ENCODE results near the gene CDH23. TPM values are rescaled to one million over a fixed set of nuclear protein-coding genes. Genes with fewer than 3 reads are reported as not detected.

Gene CDH23
- total and polyA plus RNA-seq, 2 of the 8 experiments (the other 6 are each of a cell fraction or from before 2014, with no cell fraction given) = 1.9 to 4.9 TPM

GRCh38 chr10:71555087-71555723 is 158.5 kb downstream of the CDH23 start:
- Histone ChIP-seq H3K36me3 (ENCODE audit: control insufficient read depth in 2 of 4, insufficient read depth in 4 of 4, low read length in 3 of 4) (no peaks in the 10 kb centered on the region), H3K79me1 (ENCODE audit: low read depth, low read length) (no peaks in the 10 kb centered on the region), H2BK15ac (ENCODE audit: low read length) (no peak overlapping the region), H2BK5ac (ENCODE audit: low read depth, low read length) (no peak overlapping the region), H3K4me3 (ENCODE audit: extremely low read depth in 1 of 4, insufficient read depth in 2 of 4, low read depth in 3 of 4, low read length in 4 of 4) (no peak overlapping the region), H2AK5ac (ENCODE audit: low read depth, low read length) (no peak overlapping the region), H2AFZ (ENCODE audit: low read length) (no peak overlapping the region), H3K4me1 (replicated peaks in 1 of 4; ENCODE audit: control insufficient read depth in 3 of 4, insufficient read depth in 4 of 4, low read length in 3 of 4) (peaks cover 3 to 16% (median 11%) of the 10 kb centered on the region in 4 experiments), H3K9me3 (ENCODE audit: insufficient read depth in 2 of 2, low read depth in 1 of 2, low read length in 1 of 2) (no peaks in the 10 kb centered on the region), H3K23me2 (ENCODE audit: low read depth, low read length) (no peaks in the 10 kb centered on the region; the same call in 1 of the 2 replicates), H3K56ac (replicated peaks; ENCODE audit: insufficient read length, low read depth, low read length) (no peak overlapping the region), H4K8ac (ENCODE audit: extremely low read depth, insufficient read depth, low read length) (no peak overlapping the region), H3K79me2 (ENCODE audit: control insufficient read depth in 1 of 2, insufficient read depth in 2 of 2, low read length in 2 of 2) (no peaks in the 10 kb centered on the region), H4K91ac (replicated peaks; ENCODE audit: insufficient read length, low read length) (no peak overlapping the region), H3K27me3 (replicated peaks in 1 of 4; ENCODE audit: control insufficient read depth in 3 of 4, extremely low read depth in 1 of 4, insufficient read depth in 3 of 4, low read length in 3 of 4) (no peaks in the 10 kb centered on the region), H3K23ac (ENCODE audit: insufficient read length) (no peak overlapping the region), H2BK12ac (ENCODE audit: low read depth, low read length) (no peak overlapping the region), H3K4me2 (ENCODE audit: insufficient read depth in 1 of 2, low read depth in 2 of 2, low read length in 2 of 2) (no peak overlapping the region), H2BK20ac (ENCODE audit: low read length) (no peak overlapping the region), H4K5ac (ENCODE audit: insufficient read length, low read depth, low read length) (no peak overlapping the region), H4K20me1 (replicated peaks in 1 of 2; ENCODE audit: control insufficient read depth in 1 of 2, insufficient read depth in 2 of 2, low read length in 2 of 2) (no peaks in the 10 kb centered on the region), H3K27ac (ENCODE audit: low read depth, low read length) (no peak overlapping the region), H3K4ac (replicated peaks; ENCODE audit: insufficient read length, low read depth, low read length) (no peak overlapping the region), H2BK120ac (replicated peaks; ENCODE audit: low read depth, low read length) (no peak overlapping the region), H3K14ac (ENCODE audit: insufficient read length) (no peak overlapping the region), H3K18ac (ENCODE audit: extremely low read depth, low read length) (no peak overlapping the region), H3K9ac (replicated peaks in 1 of 4; ENCODE audit: extremely low read depth in 1 of 4, low read depth in 3 of 4, low read length in 3 of 4) (no peak overlapping the region)
- DNase-seq (ENCODE audit: low read depth in 1 of 2, low spot score in 2 of 2) = no peak
- CTCF ChIA-PET (ENCODE audit: partially characterized antibody) = interaction anchor here (0.6 to 15.1 kb wide), 6 partner anchors 11 to 652 kb away, joined by 3 to 168 read pairs (median 4); no protein-coding TSS in a partner anchor
- FAIRE-seq = no peak
- POLR2A ChIA-PET (ENCODE audit: partially characterized antibody) = no interaction called here
- WGBS, 2 experiments (ENCODE audit: extremely low coverage in 1 of 2, insufficient coverage in 1 of 2, insufficient read length in 1 of 2, insufficient replicate concordance in 2 of 2, low coverage in 1 of 2, low lambda C conversion rate in 2 of 2, missing lambda C conversion rate in 1 of 2) = 83% methylated on average over 10 of the region's 10 CpGs; no CpG with 5 or more reads in 1 of the 2 experiments
- TF ChIP-seq POLR2A (IDR thresholded peaks at IDR 0.05; ENCODE audit: control extremely low read depth in 1 of 2, low read depth in 2 of 2, low read length in 2 of 2) (no peak), MAX (IDR thresholded peaks at IDR 0.05) (no peak), EP300 (IDR thresholded peaks at IDR 0.05; ENCODE audit: borderline replicate concordance in 1 of 2, low read depth in 2 of 2, low read length in 2 of 2) (no peak), SP1 (IDR thresholded peaks at IDR 0.05; ENCODE audit: low read depth, low read length) (no peak), TAF1 (IDR thresholded peaks at IDR 0.05; ENCODE audit: low read depth, low read length) (no peak), KDM1A (IDR thresholded peaks at IDR 0.05; ENCODE audit: borderline replicate concordance, low read length) (no peak), RAD21 (IDR thresholded peaks at IDR 0.05 in 1 of 2, conservative IDR thresholded peaks at IDR 0.05 in 1 of 2; ENCODE audit: low read depth in 2 of 2, low read length in 2 of 2) (no peak), KDM4A (IDR thresholded peaks at IDR 0.05; ENCODE audit: low read depth, low read length, severe bottlenecking) (no peak), BRCA1 (IDR thresholded peaks at IDR 0.05; ENCODE audit: low read depth, low read length) (no peak), NANOG (IDR thresholded peaks at IDR 0.05; ENCODE audit: insufficient read depth, low read depth, low read length, poor library complexity, severe bottlenecking) (no peak), RFX5 (IDR thresholded peaks at IDR 0.05; ENCODE audit: borderline replicate concordance, low read depth, low read length) (no peak), ATF3 (IDR thresholded peaks at IDR 0.05; ENCODE audit: insufficient read depth, low read depth, low read length) (no peak)
